Measurements from ENCODE around the gene KCNQ1.

Gene KCNQ1

DNA sequence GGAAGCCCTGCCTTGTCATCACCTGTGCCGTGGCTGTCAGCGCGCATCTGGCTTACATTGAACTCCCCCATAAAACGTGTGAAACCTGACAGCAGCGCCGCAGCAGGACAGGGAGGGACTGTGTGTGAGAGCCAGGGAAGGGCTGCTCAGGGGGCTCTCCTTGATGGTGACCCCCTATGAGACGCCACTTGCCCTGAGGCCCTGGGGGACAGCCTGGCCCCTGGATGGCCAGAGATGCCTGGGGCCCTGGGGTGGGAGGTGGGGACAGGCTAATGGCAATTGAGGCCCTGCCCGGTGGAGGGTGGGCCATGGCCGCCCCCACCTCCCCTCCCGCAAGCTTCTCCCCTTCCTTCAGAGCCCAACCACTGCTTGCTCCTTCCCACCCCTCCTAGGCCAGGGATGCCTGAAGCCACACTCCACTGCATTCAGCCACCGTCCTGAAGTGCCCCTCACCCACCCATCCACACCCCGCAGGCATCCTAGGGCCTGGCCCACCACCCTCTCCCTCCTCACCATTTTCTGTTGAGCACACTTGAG is 290.3 kb downstream of the KCNQ1 start:
- in situ Hi-C loops (cut with MboI; ENCODE audit: low sequenced_read_pairs), result no loop called here

DNA sequence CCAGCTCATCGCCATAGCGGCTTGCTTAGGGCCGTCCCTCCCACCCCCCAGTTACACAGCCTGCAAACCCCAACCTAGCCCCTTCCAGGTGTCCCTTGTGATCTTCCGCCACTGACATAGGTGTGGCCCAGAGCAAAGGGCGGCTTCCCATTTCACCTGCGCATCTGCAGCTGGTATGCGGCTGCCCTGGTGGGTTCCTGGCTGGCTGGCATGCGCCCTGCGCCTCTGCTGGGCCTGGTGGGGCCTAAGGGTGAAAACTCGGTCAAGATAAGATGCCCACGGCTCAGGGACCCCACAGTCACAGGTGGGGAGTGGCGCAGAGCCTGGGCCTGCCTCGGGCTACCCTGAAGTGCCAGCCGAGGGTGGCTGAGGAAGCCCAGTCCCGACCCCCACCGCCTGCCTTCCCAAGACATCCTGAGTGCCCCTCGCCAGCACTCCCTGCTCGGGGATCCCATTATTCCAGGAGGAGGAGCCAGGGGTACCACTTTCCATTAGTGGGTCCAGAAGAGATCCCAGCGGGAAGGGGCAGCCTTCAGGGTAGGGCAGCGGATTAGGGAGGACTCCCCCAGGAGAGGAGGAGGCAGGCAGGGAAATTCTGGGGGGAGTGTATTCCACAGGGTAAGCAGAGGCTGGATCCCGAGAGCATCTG is 291.9 kb downstream of the KCNQ1 start:
- in situ Hi-C loops (cut with MboI; ENCODE audit: low sequenced_read_pairs), result no loop called here

DNA sequence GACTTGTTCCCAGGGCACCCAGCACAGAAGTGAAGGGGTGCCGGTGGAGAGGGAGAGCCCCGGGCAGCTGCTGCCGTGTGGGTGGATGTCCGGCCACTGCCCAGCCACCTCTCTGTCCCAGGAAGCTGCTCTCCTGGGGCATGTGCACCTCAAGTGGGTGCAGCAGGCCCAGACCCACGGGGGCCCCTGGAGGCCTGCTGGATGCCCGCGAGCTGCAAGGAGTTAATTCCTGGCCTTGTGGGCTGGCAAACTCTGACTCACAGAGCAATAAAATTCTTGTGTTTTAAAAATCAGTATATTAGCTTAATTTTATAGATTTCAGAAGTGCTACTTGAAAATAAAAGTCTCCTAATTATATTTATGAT is 292.4 kb downstream of the KCNQ1 start:
- in situ Hi-C loops (cut with MboI; ENCODE audit: low sequenced_read_pairs), result no loop called here

DNA sequence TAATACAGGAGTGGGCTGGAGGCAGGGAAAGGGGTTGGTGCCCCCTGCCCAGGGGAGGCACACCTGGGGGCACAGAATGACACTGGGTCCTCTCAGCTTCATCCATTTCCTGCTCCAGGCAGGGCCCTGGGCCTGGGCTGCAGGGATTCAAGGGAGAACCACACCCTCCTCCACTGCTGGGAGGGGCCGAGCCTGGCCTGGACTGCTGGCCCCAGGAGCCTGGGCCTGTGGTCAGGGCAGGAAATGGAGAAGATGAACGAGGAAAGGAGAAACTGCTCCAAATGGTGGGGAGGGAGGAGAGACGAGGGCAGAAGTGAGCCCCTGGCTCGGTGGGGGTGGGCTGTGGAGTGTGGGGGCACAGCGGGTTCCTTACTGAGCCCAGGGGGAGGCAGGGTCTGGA is 293.1 kb downstream of the KCNQ1 start:
- in situ Hi-C loops (cut with MboI; ENCODE audit: low sequenced_read_pairs), result no loop called here

DNA sequence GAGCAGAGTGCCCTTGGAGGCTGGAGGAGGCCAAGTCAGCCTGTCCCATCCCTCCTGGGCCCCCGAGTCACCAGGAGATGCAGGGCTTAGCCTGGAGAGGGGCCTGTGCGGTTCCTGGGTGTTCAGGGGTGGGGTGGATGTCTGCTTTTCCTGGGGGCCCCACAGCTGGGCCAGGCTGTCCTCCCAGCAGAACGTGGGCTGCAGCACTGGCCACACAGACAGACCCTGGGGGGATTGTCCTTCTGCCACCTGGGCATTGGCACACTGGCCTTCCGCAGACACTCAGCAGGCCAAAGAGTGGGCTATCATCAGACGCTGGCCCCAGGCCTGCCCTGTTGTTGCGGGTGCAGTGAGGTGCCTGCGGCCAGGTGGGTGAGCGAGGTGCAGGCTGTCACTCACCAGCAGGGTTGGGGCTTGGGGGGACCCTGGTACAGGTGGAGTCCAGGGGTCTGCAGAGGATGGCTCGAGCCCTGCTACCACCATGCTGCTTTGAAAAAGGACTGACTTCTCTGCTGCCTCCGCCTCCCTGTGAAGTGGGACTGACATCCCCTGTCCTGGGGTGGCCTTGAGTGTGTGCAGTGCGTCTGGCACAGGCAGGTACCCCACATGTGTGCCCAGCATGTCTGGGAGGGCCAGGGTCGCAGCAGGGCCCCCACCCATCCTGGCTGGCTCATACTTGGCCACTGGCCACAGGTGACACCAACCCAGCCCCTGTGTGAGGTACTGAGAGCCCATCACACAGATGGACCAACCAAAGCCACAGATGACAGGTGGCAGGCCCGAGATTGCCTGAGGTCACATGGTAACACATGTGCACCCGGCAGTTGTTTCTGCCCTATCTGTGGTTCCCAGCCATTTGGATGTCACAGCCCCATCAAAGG is 294.0 kb downstream of the KCNQ1 start:
- in situ Hi-C loops (cut with MboI; ENCODE audit: low sequenced_read_pairs), result no loop called here

DNA sequence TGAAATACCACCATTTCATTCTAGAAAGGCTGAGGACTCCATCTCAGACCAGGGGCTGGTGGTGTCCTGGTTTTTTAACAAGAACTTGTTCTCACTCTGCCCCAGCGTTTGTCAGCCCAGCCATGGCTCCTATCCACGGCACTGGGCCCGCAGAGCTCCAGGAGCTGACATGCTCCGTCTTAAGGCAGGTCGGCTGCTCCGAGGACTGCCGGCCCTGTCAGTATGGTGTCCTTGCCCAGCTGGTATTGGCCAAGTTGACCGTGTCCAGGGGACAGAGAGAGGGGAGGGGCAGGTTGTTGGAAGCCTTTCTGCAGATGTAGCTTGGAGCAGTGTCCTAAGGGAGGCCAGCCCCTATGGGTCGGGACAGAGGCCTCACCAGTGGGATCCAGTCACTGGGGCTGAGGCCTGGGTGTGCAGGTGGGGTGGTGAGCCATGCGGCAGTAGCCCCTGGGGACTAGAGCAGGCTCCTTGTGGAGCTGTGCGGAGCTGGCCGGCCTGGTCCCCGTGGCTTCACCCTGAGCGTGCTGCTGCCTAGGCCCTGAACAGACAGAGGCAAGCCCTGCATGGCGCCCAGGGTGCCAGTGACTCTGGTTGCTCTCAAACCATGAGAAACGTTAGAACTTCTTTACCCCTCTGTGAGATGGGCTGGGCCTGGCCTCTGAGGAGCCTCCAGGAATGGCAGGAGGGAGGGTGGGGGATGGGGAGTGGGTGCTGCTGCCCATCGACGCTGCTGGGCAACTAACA is 294.9 kb downstream of the KCNQ1 start:
- in situ Hi-C loops (cut with MboI; ENCODE audit: low sequenced_read_pairs), result no loop called here

DNA sequence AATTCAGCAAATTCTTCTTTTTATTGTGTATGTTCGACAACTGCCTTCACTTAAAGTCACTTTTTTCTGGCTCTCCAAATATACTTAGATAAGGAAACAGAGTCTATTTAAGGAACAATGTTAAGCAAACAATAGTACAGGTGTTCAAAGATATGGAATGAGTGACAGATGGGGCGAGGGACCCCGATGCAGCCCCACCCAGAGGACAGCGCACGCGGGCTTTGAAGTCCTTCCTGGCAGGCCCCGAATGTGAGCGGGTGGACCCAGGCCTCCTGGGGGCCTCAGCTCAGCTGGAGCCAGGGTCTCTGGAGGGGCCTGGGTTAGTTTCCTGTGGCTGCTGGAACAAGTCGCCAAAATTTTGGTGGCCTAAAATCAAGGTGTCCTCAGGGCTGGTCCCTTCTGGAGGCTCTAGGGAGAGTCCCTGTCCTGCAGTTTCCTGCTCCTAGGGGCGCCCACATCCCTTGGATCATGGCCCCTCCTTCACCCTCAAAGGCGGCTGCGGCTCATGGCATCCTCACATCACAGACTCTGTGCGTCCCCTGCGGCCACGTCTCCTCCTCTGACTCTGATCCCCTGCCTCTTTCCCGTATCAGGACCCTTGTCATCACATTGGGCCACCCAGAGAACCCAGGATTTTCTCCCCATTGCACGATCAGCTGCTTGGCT is 295.6 kb downstream of the KCNQ1 start:
- in situ Hi-C loops (cut with MboI; ENCODE audit: low sequenced_read_pairs), result no loop called here

DNA sequence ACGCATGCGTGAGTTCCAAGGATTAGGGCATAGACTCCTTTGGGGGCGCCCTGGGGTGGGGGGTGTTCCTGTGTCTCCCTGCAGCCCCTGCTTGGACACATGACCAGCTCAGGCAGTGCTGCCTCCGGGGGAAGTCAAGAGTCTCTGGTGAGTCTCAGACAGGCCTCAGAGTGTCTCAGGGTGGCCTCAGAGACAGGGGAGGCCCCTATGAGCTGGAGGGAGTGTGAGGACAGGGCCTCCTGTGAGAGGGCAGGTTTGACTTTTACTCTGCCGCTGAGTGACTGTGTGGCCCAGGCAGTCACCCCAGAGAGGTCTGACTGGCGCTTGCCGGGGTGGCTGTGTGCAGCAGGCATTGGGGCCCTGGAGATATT is 296.2 kb downstream of the KCNQ1 start:
- in situ Hi-C loops (cut with MboI; ENCODE audit: low sequenced_read_pairs), result no loop called here

DNA sequence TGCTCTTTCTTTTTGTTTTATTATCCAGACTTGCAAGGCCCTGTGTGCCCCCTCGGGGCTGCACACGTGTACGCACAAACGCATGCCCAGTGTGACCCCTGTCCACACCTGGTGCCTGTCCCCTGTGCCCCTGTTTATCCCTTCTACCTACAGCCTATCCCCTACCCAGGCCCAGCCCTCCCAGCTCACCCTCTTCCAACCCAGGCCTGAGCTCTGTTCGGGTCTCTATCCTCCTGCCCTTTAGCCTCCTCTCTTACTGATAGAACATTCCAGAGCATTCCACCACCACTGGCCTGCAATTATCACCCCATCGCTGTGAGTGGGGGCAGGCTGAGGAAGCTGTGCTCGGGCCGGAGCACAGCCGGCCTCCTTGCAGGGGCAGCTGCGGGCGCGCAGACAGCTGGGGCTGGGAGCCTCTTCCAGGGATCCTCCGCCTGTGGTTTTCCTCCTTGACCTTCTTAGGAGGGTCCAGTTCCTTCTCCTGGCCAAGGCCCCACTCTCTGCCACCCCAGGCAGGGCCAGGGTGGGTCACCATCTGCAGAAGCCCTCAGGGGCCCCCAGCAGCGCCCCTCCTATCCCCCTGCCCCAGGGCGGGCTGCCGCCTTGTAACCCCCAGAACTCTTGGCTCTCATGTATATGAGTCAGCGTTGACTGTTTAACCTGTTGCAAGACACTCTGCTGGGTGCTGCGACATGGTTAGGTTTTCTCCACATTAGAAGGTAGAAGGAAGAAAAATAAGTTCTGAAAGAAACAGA is 296.7 kb downstream of the KCNQ1 start:
- in situ Hi-C loops (cut with MboI; ENCODE audit: low sequenced_read_pairs), result no loop called here

DNA sequence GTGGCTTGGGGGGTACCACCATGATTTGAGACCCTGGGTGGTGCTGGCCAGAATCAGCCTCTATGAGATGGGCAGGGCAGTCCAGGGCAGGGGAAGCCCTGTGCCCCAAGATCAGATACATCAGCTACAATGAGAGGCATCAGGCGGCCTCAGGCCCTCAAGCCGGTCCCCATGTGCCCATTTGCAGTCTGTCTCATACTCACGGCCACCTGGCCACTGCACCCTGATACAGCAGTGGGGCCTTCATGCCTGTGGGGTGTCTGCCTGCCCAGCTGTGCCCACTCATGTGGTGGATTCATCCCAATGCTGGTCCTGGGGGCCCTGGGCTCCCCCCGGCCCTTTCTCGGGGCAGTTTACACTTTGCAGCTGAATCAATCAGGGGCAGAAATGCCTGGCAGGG is 297.4 kb downstream of the KCNQ1 start:
- in situ Hi-C loops (cut with MboI; ENCODE audit: low sequenced_read_pairs), result no loop called here

DNA sequence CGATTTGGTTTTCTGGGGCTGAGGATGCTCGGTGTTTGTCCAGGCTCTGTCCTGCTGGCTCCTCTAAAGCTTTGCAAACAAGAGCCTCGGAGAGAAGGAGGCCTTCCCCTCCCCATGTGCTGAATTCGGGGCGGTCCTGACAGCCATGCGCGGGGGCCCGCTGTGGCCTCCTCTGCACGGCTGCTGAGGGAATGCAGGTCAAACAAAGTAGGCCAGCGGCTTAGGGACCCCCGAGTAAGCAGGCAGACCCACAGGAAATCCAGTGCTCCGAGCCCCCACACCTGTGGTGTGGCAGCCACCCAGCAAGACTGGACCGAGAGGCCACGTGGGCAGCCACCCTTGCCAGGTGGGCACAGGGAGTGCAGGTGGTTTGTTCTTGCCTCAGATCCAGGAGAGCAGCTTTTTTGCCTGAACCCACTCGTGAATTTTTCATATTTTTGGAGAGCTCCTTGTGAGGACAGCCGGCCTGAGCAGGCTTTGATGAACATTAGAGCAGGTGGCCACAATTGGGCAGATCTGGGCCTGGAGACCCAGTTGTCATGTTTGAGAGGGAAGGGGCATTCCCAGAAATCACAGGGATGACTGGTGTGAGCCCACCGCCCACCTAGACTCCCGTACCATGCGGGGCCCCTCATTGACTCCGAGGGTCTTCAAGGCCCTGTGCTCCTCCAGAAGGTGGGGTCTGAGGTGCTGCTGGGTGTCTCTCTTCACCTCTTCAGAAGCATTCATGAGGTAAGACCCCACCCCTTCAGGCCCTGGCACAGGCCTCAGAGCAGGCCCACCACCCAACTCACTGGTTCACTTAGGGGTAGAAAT is 298.0 kb downstream of the KCNQ1 start:
- in situ Hi-C loops (cut with MboI; ENCODE audit: low sequenced_read_pairs), result no loop called here

DNA sequence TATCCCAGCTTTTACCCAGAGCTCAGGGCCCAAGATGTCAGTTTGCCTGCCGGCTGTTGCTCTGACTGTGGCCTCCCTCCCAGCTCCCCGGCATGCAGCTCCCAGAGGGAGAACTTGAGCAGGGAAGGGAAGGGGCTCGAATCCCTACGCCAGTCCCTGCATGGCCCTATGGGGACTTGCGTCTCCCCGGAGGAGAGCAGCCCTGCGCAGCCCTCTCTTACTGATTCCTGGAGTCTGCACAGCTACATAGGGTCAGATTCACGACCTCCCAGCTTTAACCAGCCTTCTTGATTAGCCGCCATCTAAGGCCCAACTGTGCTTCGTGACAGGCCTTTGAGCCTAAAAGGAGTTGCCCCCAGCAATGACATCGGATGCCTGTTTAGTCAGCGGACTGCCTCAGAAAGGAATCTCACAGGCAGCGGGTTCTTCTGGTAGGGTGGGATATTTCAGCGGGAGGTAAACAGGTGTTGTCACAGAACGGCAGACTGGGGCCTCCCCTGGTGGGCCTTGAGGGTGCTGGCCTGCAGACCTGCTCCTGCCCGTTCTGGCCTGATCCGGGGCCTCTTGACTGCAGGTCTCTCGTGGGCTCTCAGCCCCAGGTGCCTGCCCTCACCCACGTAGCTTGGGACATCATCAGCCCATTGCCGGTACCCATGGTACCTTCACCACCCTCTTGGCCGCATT is 298.8 kb downstream of the KCNQ1 start:
- in situ Hi-C loops (cut with MboI; ENCODE audit: low sequenced_read_pairs), result no loop called here

DNA sequence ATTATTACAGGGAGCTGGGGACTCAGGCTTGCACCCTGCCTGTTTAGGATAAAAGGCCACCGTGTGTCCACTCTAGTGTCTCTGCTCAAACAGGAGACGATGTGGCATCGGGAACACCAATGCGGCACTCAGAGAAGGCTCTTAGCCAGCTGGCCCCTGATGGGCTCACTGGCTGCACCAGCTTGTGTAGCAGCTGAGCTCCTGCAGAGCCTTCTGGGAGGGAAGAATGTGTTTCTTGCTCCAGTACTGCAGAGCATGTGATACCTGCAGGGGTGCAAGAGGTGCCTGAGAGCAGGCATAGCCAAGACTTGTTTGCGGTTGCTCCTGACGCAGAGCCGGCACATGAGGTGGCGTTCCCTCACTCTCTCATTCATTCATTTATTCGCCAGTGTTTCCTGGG is 299.4 kb downstream of the KCNQ1 start:
- in situ Hi-C loops (cut with MboI; ENCODE audit: low sequenced_read_pairs), result no loop called here

DNA sequence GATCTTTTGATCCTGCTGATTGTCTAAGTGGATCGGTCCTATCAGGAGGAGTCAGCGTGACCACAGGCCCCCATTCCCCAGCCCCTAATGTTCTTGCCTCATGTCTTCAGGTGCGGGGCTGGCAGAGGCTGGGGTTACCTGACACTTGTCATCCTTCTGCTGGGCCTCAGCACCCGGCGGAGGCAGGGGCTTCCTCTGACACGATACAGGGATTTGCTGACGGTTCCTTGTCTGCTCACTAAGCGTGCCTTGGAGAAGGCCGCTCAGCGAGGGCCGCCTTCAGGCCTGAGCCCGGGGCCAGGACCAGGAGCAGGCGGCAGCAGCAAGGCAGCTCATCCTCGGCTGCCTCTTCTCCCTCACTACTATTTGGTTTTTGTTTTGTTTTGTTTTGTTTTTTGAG is 300.7 kb downstream of the KCNQ1 start:
- in situ Hi-C loops (cut with MboI; ENCODE audit: low sequenced_read_pairs), result no loop called here

DNA sequence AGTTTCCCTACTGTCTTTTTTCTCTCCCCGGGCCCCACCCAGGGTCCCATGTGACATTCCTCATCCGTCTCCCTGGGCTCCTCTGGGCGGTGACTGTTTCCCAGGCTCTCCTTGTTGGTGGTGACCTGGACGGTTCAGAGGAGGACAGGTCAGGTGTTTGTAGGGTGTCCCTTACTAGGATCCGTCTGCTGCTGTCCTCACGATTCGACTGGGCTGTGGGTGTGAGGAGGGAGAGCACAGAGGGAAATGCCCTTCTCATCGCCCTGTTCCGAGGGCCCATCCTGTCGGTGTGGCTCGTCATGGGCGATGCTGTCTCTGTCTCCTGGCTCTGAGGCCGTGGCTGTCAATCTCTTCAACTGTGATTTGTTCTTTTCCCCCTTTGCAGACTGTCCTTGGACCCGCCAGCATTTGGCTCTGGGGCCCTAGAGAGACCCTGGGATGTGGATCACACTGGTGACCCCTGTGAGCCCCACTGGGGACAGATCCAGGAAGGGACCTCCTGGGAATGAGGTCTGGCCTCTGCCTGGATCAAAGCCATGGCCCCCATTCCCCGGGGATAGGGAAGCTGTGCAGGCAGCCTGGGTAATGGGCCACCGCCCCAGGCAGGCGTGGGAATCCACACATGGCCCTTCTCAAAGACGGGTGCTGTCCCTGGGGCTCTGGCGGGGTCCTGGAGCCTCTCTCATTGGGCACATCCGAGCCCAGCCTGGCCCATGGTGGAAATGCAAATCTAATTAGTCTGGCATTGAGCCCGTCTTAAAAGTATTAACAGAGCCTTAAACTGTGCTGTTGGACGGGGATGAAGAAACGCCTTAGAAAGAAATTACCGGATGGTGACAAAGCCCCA is 301.8 kb downstream of the KCNQ1 start:
- in situ Hi-C loops (cut with MboI; ENCODE audit: low sequenced_read_pairs), result no loop called here

DNA sequence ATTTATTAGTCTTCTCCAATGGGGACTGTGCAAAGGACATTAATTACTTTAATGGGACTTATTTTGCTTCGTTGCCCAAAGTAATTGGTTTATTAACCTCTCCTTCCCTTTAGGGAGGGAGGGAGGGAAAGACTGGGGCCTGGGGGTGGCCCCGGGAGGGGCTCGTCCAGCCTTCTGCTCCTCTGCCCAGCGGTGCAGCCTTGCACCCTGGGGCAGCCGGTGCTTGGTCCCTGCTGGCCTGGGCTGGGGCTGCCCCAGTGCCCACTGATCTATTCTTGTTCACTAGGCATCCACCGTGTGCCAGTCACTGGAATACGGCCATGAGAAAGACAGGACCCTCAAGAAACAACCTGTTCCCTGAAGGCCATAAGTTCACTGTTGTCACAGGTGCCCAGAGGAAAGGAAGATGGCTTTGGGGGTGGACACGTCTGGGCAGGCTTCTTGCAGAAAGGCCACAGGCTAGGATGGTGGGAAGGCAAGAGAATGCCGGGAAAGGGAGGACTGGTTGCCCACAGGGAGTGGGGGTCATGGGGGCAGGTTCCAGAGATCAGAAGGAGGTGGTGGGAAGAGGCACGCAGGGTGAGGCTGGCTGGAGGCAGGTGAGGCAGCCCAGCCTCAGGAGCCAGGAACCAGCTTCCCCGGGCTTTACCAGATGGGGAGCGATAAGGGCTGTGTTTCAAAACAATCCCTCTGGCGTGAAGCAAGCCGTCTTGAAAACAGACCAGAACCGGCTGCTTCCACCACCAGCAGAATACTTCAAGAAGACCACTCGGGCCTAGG is 302.6 kb downstream of the KCNQ1 start:
- in situ Hi-C loops (cut with MboI; ENCODE audit: low sequenced_read_pairs), result no loop called here

DNA sequence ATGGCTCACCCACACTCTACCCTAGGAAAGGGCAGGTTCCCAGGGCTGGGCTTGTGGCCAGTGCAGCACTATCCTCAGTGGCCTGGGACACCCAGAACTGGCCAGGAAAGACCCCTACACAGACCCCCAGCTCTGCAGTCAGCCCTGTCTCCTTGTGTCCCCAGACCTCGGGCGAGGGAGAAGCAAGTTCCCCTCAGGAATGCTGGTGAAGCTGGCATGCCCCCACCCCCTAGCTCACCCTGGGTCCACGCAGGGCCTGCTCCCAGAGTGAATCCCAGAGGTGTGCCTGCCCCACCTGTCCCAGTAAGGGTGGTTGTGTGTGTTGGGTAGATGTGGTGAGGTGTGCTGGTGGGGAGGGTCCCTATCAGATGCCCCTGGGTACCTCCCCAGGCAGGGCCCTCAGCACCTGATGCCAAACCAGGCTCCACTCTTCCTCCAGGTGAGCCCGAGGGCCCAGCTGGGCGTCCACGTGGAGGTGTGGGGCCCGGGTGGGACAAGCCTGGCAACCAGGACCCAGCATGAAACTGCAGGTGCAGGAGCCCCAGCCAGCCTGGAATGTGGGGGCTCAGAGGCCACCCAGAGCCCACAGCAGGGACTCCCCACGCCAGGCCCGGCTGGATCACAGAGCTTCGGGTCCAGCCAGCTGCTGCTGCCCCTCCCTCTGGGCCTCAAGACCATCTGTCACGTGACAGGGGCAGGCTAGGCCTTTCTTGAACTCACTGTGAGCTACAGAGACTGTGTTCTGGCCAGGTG is 303.4 kb downstream of the KCNQ1 start:
- in situ Hi-C loops (cut with MboI; ENCODE audit: low sequenced_read_pairs), result no loop called here
